Coronary artery (tissue), 2 donors: ENCODE results near the gene SLC6A18.

ENCODE experiments used
- DNase-seq: peaks from one replicate; pipeline ENCODE4 v3.0.0-alpha.2; 2017; ENCODE audit warnings: low spot score
- H3K27ac ChIP-seq, 2 donors: fragments of 200-600 bp; sonication (generic); one replicate each; pipeline ENCODE4 v1.5.1; 2016 to 2019
- H3K4me3 ChIP-seq: fragments of 200-600 bp; sonication (generic); 2 replicates; pipeline ENCODE4 v1.5.1; 2016; ENCODE audit warnings: mild to moderate bottlenecking, moderate library complexity
- TF ChIP-seq, protein P1 (sequence below): fragments of 200-600 bp; sonication (generic); IDR thresholded peaks from one replicate; pipeline ENCODE4 v1.5.1; 2019; ENCODE audit warnings: antibody characterized with exemption

Gene SLC6A18

DNA sequence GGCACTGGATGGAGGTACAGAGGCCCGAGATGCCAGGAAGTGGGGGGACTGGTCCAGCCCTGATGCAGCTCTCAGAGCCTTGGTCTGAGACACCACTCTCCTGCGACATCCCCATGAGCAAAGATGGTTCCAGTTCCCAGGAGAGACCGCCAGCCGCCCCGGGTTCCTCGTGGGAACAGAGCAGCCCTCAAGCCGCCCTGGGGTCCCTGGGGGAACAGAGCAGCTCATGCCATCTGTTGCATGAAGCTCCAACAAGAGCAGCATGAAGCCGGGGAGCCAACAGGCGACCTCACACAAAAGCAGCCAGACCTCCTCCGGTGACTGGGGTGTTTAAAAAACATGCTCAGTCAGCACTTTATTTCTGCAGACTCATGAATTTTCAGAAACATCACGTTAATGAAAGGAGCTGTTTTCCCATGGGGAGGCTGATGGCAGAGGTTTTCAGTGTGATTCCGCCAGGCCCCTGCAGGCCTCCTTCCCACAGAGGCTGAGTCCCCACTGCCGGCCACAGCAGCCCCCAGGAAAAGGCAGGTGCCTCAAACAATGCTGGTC is 6.2 kb downstream of the SLC6A18 start:
- Histone ChIP-seq H3K27ac (no peak overlapping the region), H3K4me3 (no peak overlapping the region)
- TF ChIP-seq, protein P1, sequence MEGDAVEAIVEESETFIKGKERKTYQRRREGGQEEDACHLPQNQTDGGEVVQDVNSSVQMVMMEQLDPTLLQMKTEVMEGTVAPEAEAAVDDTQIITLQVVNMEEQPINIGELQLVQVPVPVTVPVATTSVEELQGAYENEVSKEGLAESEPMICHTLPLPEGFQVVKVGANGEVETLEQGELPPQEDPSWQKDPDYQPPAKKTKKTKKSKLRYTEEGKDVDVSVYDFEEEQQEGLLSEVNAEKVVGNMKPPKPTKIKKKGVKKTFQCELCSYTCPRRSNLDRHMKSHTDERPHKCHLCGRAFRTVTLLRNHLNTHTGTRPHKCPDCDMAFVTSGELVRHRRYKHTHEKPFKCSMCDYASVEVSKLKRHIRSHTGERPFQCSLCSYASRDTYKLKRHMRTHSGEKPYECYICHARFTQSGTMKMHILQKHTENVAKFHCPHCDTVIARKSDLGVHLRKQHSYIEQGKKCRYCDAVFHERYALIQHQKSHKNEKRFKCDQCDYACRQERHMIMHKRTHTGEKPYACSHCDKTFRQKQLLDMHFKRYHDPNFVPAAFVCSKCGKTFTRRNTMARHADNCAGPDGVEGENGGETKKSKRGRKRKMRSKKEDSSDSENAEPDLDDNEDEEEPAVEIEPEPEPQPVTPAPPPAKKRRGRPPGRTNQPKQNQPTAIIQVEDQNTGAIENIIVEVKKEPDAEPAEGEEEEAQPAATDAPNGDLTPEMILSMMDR: no peak
- DNase-seq: no peak

DNA sequence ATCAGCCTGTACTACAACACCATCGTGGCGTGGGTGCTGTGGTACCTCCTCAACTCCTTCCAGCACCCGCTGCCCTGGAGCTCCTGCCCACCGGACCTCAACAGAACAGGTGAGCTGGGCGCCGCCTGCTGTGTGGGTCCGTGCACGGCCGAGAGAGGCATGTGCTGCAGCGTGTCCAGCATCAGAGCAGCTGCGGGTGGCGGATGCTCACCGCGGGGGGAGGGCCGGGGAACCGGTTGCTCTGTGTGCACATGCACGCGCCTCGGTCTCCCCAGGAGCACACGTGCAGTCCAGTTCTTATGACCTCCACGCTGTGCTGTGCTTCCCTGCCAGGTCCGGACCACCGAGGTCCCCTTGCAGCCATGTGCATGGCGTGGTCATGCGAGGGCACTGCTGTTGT is 7.6 kb downstream of the SLC6A18 start:
- H3K27ac ChIP-seq: no peak overlapping the region
- no peak for DNase-seq
- TF ChIP-seq, protein P1: no peak
- H3K4me3 ChIP-seq: no peak overlapping the region

DNA sequence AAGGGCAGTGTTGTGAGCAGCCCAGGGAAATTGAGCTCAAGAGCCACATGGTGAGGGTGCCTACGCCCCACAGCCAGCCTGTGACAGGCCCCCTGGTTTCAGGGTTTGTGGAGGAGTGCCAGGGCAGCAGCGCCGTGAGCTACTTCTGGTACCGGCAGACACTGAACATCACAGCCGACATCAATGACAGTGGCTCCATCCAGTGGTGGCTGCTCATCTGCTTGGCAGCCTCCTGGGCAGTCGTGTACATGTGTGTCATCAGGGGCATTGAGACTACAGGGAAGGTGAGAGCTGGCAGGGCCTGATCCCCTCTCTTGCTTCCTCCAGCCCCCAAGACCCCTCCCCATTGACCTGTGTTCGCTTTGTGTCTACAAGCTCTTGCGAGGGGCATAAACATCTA is 10.2 kb downstream of the SLC6A18 start:
- TF ChIP-seq, protein P1: no peak
- Histone ChIP-seq H3K27ac (no peak overlapping the region), H3K4me3 (no peak overlapping the region)
- no peak for DNase-seq

DNA sequence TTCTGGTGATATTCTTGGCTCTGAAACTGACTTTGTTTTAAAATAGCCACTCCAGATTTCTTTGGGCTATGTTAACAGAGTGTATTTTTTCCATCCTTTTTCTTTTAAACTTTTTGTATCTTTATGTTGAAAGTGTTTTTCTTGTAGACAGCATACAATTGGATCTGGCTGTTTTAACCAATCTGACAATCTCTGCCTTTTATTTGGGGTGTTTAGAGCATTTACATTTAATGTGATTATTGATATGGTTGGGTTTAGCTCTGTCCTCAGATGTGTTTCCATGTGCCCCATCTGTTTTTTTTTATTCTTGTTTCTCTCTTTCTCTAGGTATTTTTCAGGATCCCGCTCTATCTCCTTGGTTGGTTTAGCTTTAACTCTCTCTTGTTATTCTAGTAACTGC is 10.7 kb downstream of the SLC6A18 start:
- Histone ChIP-seq H3K4me3 (no peak overlapping the region), H3K27ac (no peak overlapping the region)
- DNase-seq: no peak
- TF ChIP-seq, protein P1: no peak

DNA sequence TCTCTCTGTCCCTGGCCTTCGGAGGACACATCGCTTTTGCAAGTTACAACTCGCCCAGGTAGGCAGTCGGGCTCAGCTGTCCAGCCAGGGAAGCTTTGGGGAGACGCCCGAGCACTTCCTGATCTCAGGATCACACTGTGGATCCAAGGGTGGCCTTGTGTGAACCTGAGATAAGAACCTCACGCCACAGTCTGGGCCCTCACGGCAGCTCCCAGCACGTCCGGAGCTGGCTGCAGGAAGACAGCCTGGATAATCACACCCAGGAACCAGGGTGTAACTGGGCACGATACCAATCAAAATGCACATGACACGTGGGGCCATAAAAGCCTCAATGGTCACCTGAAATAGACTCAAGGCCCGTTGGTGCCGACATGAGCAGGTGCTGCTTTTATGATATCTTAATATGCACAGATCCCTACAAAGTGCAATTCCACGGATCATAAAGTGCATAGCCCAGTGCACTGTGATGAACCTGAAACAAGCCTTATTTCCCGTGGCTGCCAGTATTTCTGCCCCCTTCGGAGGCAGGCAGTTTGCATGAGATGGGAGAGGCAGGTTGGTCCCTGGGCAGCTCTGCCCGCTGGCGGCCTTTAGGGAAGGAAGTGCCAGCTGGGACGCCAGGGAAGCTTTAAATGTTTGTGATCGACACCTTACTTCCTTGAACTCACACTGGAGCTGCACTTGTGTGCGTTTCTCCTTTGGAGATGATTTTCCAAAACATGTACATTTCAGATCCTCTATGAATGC is 14.5 kb downstream of the SLC6A18 start:
- TF ChIP-seq, protein P1: no peak
- no peak overlapping the region for H3K4me3 ChIP-seq
- H3K27ac ChIP-seq: no peak overlapping the region
- DNase-seq: no peak

DNA sequence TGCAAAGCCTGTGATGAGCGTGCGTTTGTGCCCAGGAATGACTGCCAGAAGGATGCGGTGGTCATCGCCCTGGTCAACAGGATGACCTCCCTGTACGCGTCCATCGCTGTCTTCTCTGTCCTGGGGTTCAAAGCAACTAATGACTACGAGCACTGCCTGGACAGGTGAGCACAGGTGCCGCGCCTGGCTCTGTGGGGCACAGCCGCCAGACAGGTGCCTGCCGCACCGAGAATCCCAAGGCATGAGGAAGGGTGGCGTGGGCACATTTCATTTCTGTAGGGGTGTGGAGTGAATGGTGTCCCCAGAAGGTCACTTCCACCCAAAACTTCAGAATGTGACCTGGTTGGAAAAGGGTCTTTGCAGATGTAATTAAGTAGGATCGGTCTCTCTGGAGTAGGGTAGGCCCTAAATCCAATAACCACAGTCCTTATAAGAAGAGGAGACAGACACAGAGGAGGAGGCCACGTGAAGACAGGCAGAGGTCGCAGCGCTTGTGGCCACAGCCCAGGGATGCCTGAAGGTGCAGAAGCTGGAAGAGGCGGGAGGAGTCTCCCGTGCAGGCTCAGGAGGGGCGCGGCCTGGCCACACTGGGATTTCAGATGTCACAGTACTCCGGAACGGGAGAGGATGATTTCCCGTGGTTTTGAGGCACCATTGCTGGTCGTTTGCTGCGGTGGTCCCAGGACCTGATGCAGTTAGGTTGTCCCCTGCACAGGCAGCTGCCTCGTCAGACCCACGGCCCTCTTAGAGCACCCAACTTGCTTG is 15.5 kb downstream of the SLC6A18 start:
- no peak overlapping the region for H3K4me3 ChIP-seq
- DNase-seq: no peak
- H3K27ac ChIP-seq: no peak overlapping the region
- TF ChIP-seq, protein P1: no peak
